Activated T-helper 9 cell treated with anti-CD3 and anti-CD28 coated beads, Interleukin-2, amount 50 U/mL, for 16 hours (primary cell): ENCODE measurements around the gene SEMA6A.

ENCODE experiments used
- DNase-seq: peaks from one replicate; pipeline ENCODE4 v3.0.0-alpha.2; 2020; ENCODE audit warnings: low read depth

The SEMA6A gene

GRCh38 chr5:116575326-116576052 lies 866 bp upstream of the SEMA6A start:
- no peak for DNase-seq

- no peak for DNase-seq
Measured at GRCh38 chr5:116573702-116574366, 789 bp downstream of the SEMA6A start.

GRCh38 chr5:116573279-116573701 lies 1.3 kb downstream of the SEMA6A start:
- no peak for DNase-seq

- DNase-seq: no peak
Measured at GRCh38 chr5:116572350-116573278, 2.0 kb downstream of the SEMA6A start.

- DNase-seq: no peak
Measured at GRCh38 chr5:116571568-116572349, 2.9 kb downstream of the SEMA6A start.

GRCh38 chr5:116569999-116570398 lies 4.6 kb downstream of the SEMA6A start:
- DNase-seq: no peak

- no peak for DNase-seq
Measured at GRCh38 chr5:116567106-116567505, 7.5 kb downstream of the SEMA6A start.

- no peak for DNase-seq
Measured at GRCh38 chr5:116566251-116566650, 8.4 kb downstream of the SEMA6A start.

GRCh38 chr5:116564756-116565490 lies 9.7 kb downstream of the SEMA6A start:
- no peak for DNase-seq

- DNase-seq: no peak
Measured at GRCh38 chr5:116564312-116564711, 10.3 kb downstream of the SEMA6A start.

GRCh38 chr5:116563736-116564308 lies 10.8 kb downstream of the SEMA6A start:
- no peak for DNase-seq

- no peak for DNase-seq
Measured at GRCh38 chr5:116562669-116563068, 12.0 kb downstream of the SEMA6A start.

- no peak for DNase-seq
Measured at GRCh38 chr5:116561658-116562057, 13.0 kb downstream of the SEMA6A start.

- no peak for DNase-seq
Measured at GRCh38 chr5:116559673-116560164, 14.9 kb downstream of the SEMA6A start.

GRCh38 chr5:116559239-116559638 lies 15.4 kb downstream of the SEMA6A start:
- DNase-seq: no peak

- no peak for DNase-seq
Measured at GRCh38 chr5:116557669-116558271, 16.9 kb downstream of the SEMA6A start.

- DNase-seq: no peak
Measured at GRCh38 chr5:116554764-116555163, 19.9 kb downstream of the SEMA6A start.

- DNase-seq: no peak
Measured at GRCh38 chr5:116553366-116553765, 21.3 kb downstream of the SEMA6A start.

- no peak for DNase-seq
Measured at GRCh38 chr5:116550082-116550481, 24.5 kb downstream of the SEMA6A start.

- no peak for DNase-seq
Measured at GRCh38 chr5:116546743-116547124, 27.9 kb downstream of the SEMA6A start.
